GM19025 (cell line): ENCODE results near the gene TPPP.

Experiments
- ATAC-seq: cut with Tn5 transposase; IDR thresholded peaks from one replicate; pipeline ENCODE4 v1.9.1; 2021; ENCODE audit warnings: mild to moderate bottlenecking, low read depth, moderate library complexity; ENCODE audit not compliant: unreplicated experiment

The TPPP gene

GRCh38 chr5:668283-668995 is 24.7 kb downstream of the TPPP start:
- ATAC-seq, result no peak

- ATAC-seq, result no peak
Observed at GRCh38 chr5:666816-667498, 26.2 kb downstream of the TPPP start.

GRCh38 chr5:665956-666711 is 27.0 kb downstream of the TPPP start:
- ATAC-seq, result no peak

GRCh38 chr5:665541-665955 is 27.6 kb downstream of the TPPP start:
- ATAC-seq, result no peak

GRCh38 chr5:664994-665360 is 28.2 kb downstream of the TPPP start:
- ATAC-seq, result no peak

GRCh38 chr5:664343-664993 is 28.7 kb downstream of the TPPP start:
- ATAC-seq, result no peak

- ATAC-seq, result no peak
Observed at GRCh38 chr5:663436-664342, 29.5 kb downstream of the TPPP start.

- ATAC-seq, result no peak
Observed at GRCh38 chr5:662751-663435, 30.3 kb downstream of the TPPP start.

GRCh38 chr5:661891-662750 is 31.0 kb downstream of the TPPP start:
- no peak for ATAC-seq

GRCh38 chr5:660491-661030 is 32.6 kb downstream of the TPPP start:
- no peak for ATAC-seq

GRCh38 chr5:659496-660263 is 33.5 kb downstream of the TPPP start:
- no peak for ATAC-seq

- ATAC-seq, result no peak
Observed at GRCh38 chr5:658103-658502, 35.0 kb downstream of the TPPP start.

GRCh38 chr5:657570-657969 is 35.6 kb downstream of the TPPP start:
- no peak for ATAC-seq

GRCh38 chr5:655406-655805 is 37.7 kb downstream of the TPPP start:
- ATAC-seq, result no peak

- no peak for ATAC-seq
Observed at GRCh38 chr5:654071-654778, 38.9 kb downstream of the TPPP start.

GRCh38 chr5:652773-653350 is 40.3 kb downstream of the TPPP start:
- no peak for ATAC-seq
